Panc1 (cell line): ENCODE results near the gene DLG2. TPM values are rescaled to one million over a fixed set of nuclear protein-coding genes. Genes with fewer than 3 reads are reported as not detected.

Experiments
- ATAC-seq: fragments of 200-7000 bp; cut with Tn5 transposase; 2 replicates; pipeline ENCODE4 v1.9.1; 2020; ENCODE audit warnings: mild to moderate bottlenecking, moderate library complexity
- BruUV-seq: library from RNA; stranded (reverse); fragments of 400-500 nt; replicated peaks from 2 replicates; lab custom pipeline; 2021; lab: Mats Ljungman, UMichigan
- CTCF ChIA-PET: fragments of 300-600 bp; sonication (Branson Sonifier 250); formaldehyde crosslinking; loops from one replicate; lab custom pipeline; 2022; ENCODE audit warnings: antibody characterized with exemption; lab: Charles Lee
- POLR2A ChIA-PET: fragments of 300-600 bp; sonication (Branson Sonifier 250); formaldehyde crosslinking; loops from one replicate; lab custom pipeline; 2022; ENCODE audit warnings: antibody characterized with exemption; lab: Charles Lee
- DNase-seq: peaks from one replicate; pipeline ENCODE4 v3.0.0-alpha.2; 2010; ENCODE audit warnings: low read depth, low spot score
- H3K27ac ChIP-seq: 2 replicates; pipeline ENCODE4 v1.5.1; 2011; ENCODE audit warnings: mild to moderate bottlenecking, low read length, inconsistent platforms
- H3K27me3 ChIP-seq: fragments of 200-500 bp; sonication (Bioruptor generic); 2 replicates; pipeline ENCODE4 v1.6.0; 2014; ENCODE audit warnings: low read length, inconsistent platforms; ENCODE audit not compliant: control insufficient read depth, insufficient read depth
- H3K36me3 ChIP-seq: fragments of 200-500 bp; sonication (Bioruptor generic); 2 replicates; pipeline ENCODE4 v1.5.1; 2014; ENCODE audit warnings: inconsistent platforms, mild to moderate bottlenecking, low read length, moderate library complexity; ENCODE audit not compliant: control insufficient read depth, insufficient read depth
- H3K4me1 ChIP-seq: 2 replicates; pipeline ENCODE4 v1.5.1; 2011; ENCODE audit warnings: inconsistent platforms, mild to moderate bottlenecking, low read length, moderate library complexity; ENCODE audit not compliant: control insufficient read depth, insufficient read depth
- H3K4me3 ChIP-seq, 2 experiments: 2 replicates each; pipeline ENCODE4 v1.5.1; 2011 to 2012; ENCODE audit warnings: low read depth in 2 of 2, low read length in 2 of 2, mild to moderate bottlenecking in 2 of 2, inconsistent platforms in 1 of 2, moderate library complexity in 1 of 2
- H3K9me3 ChIP-seq: fragments of 200-500 bp; sonication (Bioruptor generic); 2 replicates; pipeline ENCODE4 v1.5.1; 2014; ENCODE audit warnings: low read depth, mild to moderate bottlenecking, inconsistent platforms, low read length, moderate library complexity; ENCODE audit not compliant: control insufficient read depth, insufficient read depth
- POLR2AphosphoS5 ChIP-seq: IDR thresholded peaks from 2 replicates; pipeline ENCODE4 v1.6.1; 2012; ENCODE audit warnings: mild to moderate bottlenecking, low read depth, low read length, moderate library complexity
- TCF7L2 ChIP-seq: IDR thresholded peaks from 2 replicates; pipeline ENCODE4 v1.6.1; 2011; ENCODE audit warnings: mild to moderate bottlenecking, low read depth, low read length, inconsistent platforms
- in situ Hi-C: cut with HindIII; loops from 2 replicates; pipeline ENCODE4 v1.10.0; 2016; ENCODE audit warnings: low sequenced_read_pairs, low pct_unique_long_range_greater_than_20kb
- intact Hi-C: fragments of 100-400 bp; cut with micrococcal nuclease; formaldehyde crosslinking; loops from one replicate; pipeline ENCODE4 v1.10.0; 2022; ENCODE audit not compliant: unreplicated experiment
- total RNA-seq: library from RNA; stranded (reverse); gene quantifications from one replicate; pipeline ENCODE4 v1.2.1, GENCODE V29; 2021; ENCODE audit not compliant: unreplicated experiment
- TF ChIP-seq, protein P1 (sequence below), 2 experiments: IDR thresholded peaks; 2 replicates each; pipeline ENCODE4 v1.6.1; 2011 to 2012; ENCODE audit warnings: low read depth in 2 of 2, control low read depth in 1 of 2, low read length in 1 of 2, mild to moderate bottlenecking in 1 of 2, moderate library complexity in 1 of 2; ENCODE audit not compliant: insufficient read depth in 1 of 2
- TF ChIP-seq, protein P2 (sequence below): fragments of 450-650 bp; IDR thresholded peaks from 2 replicates; pipeline ENCODE4 v1.5.1; 2017; ENCODE audit warnings: mild to moderate bottlenecking

The DLG2 gene
- total RNA-seq, 1 experiment from 2014 or later = 4.2 TPM

DNA sequence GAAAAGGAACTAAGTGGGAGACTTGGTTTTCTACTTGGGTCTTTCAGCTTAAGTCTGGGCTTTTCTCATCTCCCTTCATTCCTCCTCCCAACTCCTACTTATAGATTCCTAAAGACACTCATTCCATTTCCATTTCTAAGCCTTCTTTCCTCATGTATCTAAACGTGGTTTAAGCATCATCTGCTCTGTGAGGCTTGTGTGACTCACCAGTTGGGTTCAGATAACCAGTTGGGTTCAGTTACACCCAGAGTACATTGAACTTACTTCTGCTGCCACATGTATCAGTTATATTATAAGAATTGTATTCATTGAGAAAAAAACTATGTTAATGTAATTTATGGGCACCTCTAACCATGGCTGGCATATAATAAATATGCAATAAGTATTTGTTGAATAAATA is 1509.8 kb downstream of the DLG2 start:
- H3K4me3 ChIP-seq = no peak overlapping the region
- ChIA-PET POLR2A (no interaction called here), CTCF (no interaction called here)
- TF ChIP-seq, protein P1, sequence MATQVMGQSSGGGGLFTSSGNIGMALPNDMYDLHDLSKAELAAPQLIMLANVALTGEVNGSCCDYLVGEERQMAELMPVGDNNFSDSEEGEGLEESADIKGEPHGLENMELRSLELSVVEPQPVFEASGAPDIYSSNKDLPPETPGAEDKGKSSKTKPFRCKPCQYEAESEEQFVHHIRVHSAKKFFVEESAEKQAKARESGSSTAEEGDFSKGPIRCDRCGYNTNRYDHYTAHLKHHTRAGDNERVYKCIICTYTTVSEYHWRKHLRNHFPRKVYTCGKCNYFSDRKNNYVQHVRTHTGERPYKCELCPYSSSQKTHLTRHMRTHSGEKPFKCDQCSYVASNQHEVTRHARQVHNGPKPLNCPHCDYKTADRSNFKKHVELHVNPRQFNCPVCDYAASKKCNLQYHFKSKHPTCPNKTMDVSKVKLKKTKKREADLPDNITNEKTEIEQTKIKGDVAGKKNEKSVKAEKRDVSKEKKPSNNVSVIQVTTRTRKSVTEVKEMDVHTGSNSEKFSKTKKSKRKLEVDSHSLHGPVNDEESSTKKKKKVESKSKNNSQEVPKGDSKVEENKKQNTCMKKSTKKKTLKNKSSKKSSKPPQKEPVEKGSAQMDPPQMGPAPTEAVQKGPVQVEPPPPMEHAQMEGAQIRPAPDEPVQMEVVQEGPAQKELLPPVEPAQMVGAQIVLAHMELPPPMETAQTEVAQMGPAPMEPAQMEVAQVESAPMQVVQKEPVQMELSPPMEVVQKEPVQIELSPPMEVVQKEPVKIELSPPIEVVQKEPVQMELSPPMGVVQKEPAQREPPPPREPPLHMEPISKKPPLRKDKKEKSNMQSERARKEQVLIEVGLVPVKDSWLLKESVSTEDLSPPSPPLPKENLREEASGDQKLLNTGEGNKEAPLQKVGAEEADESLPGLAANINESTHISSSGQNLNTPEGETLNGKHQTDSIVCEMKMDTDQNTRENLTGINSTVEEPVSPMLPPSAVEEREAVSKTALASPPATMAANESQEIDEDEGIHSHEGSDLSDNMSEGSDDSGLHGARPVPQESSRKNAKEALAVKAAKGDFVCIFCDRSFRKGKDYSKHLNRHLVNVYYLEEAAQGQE (IDR thresholded peaks at IDR 0.05; ENCODE audit: insufficient read depth in 1 of 2, low read depth in 2 of 2, low read length in 1 of 2) = no peak
- TF ChIP-seq POLR2AphosphoS5 = no peak
- intact Hi-C loops = no loop called here
- H3K27me3 ChIP-seq = no peaks in the 10 kb centered on the region
- no TSS peak for BruUV-seq
- H3K36me3 ChIP-seq = no peaks in the 10 kb centered on the region
- no peak for DNase-seq
- in situ Hi-C loops = no loop called here
- H3K9me3 ChIP-seq = 0 out of 2 replicates have a peak, but pooled peaks cover 8% of the 10 kb centered on the region
- H3K4me1 ChIP-seq = no peaks in the 10 kb centered on the region
- H3K27ac ChIP-seq = no peak overlapping the region
- ATAC-seq = no peak

DNA sequence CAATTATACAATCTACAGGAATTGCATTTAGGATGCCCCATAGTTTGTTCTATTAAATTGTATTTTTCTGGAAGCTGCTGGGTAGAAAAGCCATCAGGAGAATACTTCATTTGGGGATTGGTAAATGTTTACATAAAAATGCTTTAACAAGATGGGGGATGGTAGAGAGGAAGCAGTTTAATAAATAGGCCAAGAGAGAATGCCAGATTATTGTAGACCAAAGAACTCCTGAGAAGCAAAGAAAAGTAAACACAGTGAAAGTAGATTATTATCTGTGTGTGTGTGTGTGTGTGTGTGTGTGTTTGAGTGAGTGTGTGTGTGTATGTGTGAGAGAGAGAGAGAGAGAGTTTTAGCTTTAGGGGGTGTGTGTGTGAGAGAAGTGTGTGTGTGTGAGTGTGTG is 1520.6 kb downstream of the DLG2 start:
- no peak overlapping the region for H3K27ac ChIP-seq
- ATAC-seq (no peak), DNase-seq (no peak)
- no peak overlapping the region for H3K4me3 ChIP-seq
- CTCF ChIA-PET = no interaction called here
- H3K36me3 ChIP-seq = no peaks in the 10 kb centered on the region
- TF ChIP-seq, protein P2, sequence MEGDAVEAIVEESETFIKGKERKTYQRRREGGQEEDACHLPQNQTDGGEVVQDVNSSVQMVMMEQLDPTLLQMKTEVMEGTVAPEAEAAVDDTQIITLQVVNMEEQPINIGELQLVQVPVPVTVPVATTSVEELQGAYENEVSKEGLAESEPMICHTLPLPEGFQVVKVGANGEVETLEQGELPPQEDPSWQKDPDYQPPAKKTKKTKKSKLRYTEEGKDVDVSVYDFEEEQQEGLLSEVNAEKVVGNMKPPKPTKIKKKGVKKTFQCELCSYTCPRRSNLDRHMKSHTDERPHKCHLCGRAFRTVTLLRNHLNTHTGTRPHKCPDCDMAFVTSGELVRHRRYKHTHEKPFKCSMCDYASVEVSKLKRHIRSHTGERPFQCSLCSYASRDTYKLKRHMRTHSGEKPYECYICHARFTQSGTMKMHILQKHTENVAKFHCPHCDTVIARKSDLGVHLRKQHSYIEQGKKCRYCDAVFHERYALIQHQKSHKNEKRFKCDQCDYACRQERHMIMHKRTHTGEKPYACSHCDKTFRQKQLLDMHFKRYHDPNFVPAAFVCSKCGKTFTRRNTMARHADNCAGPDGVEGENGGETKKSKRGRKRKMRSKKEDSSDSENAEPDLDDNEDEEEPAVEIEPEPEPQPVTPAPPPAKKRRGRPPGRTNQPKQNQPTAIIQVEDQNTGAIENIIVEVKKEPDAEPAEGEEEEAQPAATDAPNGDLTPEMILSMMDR = no peak
- TF ChIP-seq POLR2AphosphoS5 (no peak), TCF7L2 (no peak)
- TF ChIP-seq, protein P1 (IDR thresholded peaks at IDR 0.05; ENCODE audit: insufficient read depth in 1 of 2, low read depth in 2 of 2, low read length in 1 of 2) = no peak
- no peaks in the 10 kb centered on the region for H3K9me3 ChIP-seq
- no TSS peak for BruUV-seq
- in situ Hi-C loops (no loop called here), intact Hi-C loops (no loop called here)
- POLR2A ChIA-PET = no interaction called here
- H3K4me1 ChIP-seq = no peaks in the 10 kb centered on the region
- H3K27me3 ChIP-seq = no peaks in the 10 kb centered on the region
